HEK293 (cell line): Measurements from ENCODE around the gene ROBO1.

Experiments
- CTCF ChIA-PET: fragments of 350-600 bp; formaldehyde crosslinking; extraction: SDS; loops from one replicate; lab custom pipeline; 2021; ENCODE audit warnings: antibody characterized with exemption; lab: Yijun Ruan, JAX
- POLR2A ChIA-PET: fragments of 300-600 bp; formaldehyde crosslinking; extraction: SDS; loops from one replicate; lab custom pipeline; 2020; ENCODE audit warnings: antibody characterized with exemption, inconsistent platforms; lab: Yijun Ruan, JAX
- H3K27ac ChIP-seq: fragments of 200-500 bp; sonication (Bioruptor generic); 2 replicates; pipeline ENCODE4 v1.5.1; 2014; ENCODE audit warnings: low read depth, low read length, control low read depth, inconsistent platforms; ENCODE audit errors: extremely low read depth
- H3K36me3 ChIP-seq, 2 experiments: fragments of 200-500 bp in 1 of 2; sonication (Bioruptor generic) in 1 of 2; 1 replicate in 1 of 2; 2 replicates in 1 of 2; pipeline ENCODE4 v1.5.1; 2014 to 2017; ENCODE audit warnings: inconsistent platforms in 2 of 2, low read length in 2 of 2; ENCODE audit not compliant: control insufficient read depth in 2 of 2, insufficient read depth in 1 of 2
- H3K4me1 ChIP-seq: fragments of 200-500 bp; sonication (Bioruptor generic); 2 replicates; pipeline ENCODE4 v1.5.1; 2014; ENCODE audit warnings: mild to moderate bottlenecking, low read length, inconsistent platforms; ENCODE audit not compliant: control insufficient read depth, insufficient read depth
- H3K4me3 ChIP-seq: 2 replicates; pipeline ENCODE4 v1.5.1; 2011; ENCODE audit warnings: low read depth, mild to moderate bottlenecking, control low read depth, low read length, moderate library complexity
- H3K9me3 ChIP-seq: fragments of 200-500 bp; sonication (Bioruptor generic); 2 replicates; pipeline ENCODE4 v1.5.1; 2014; ENCODE audit warnings: low read depth, low read length, inconsistent platforms; ENCODE audit not compliant: control insufficient read depth, insufficient read depth
- HOXC10 ChIP-seq: sonication (generic); formaldehyde crosslinking; IDR thresholded peaks from 2 replicates; pipeline ENCODE4 v1.8.1; 2023; ENCODE audit warnings: mild to moderate bottlenecking, missing genetic modification reagents
- KLF8 ChIP-seq: fragments of 450-650 bp; formaldehyde crosslinking; IDR thresholded peaks from 2 replicates; pipeline ENCODE4 v1.5.1; 2016; ENCODE audit warnings: missing biosample characterization, missing genetic modification characterization
- MYNN ChIP-seq: fragments of 450-650 bp; formaldehyde crosslinking; IDR thresholded peaks from 2 replicates; pipeline ENCODE4 v1.5.1; 2016; ENCODE audit warnings: missing biosample characterization, missing genetic modification characterization, borderline replicate concordance
- SCRT1 ChIP-seq: fragments of 450-650 bp; formaldehyde crosslinking; IDR thresholded peaks from 2 replicates; pipeline ENCODE4 v1.5.1; 2016; ENCODE audit warnings: missing biosample characterization, missing genetic modification characterization, borderline replicate concordance
- ZBTB21 ChIP-seq: fragments of 450-650 bp; formaldehyde crosslinking; IDR thresholded peaks from 2 replicates; pipeline ENCODE4 v1.5.1; 2017; ENCODE audit warnings: missing biosample characterization, missing genetic modification characterization
- ZBTB8A ChIP-seq: fragments of 450-650 bp; formaldehyde crosslinking; IDR thresholded peaks from 2 replicates; pipeline ENCODE4 v1.5.1; 2016; ENCODE audit warnings: missing biosample characterization, missing genetic modification characterization
- ZNF202 ChIP-seq: fragments of 450-650 bp; formaldehyde crosslinking; IDR thresholded peaks from 2 replicates; pipeline ENCODE4 v1.5.1; 2016; ENCODE audit warnings: missing biosample characterization, missing genetic modification characterization, borderline replicate concordance
- ZNF239 ChIP-seq: fragments of 450-650 bp; formaldehyde crosslinking; IDR thresholded peaks from 2 replicates; pipeline ENCODE4 v1.5.1; 2016; ENCODE audit warnings: missing biosample characterization, missing genetic modification characterization
- ZNF335 ChIP-seq: fragments of 450-650 bp; formaldehyde crosslinking; conservative IDR thresholded peaks from 2 replicates; pipeline ENCODE4 v1.5.1; 2016; ENCODE audit warnings: missing biosample characterization, missing genetic modification characterization
- ZNF366 ChIP-seq: fragments of 450-650 bp; formaldehyde crosslinking; conservative IDR thresholded peaks from 2 replicates; pipeline ENCODE4 v1.5.1; 2016; ENCODE audit warnings: missing biosample characterization, missing genetic modification characterization
- ZNF521 ChIP-seq: fragments of 450-650 bp; formaldehyde crosslinking; IDR thresholded peaks from 2 replicates; pipeline ENCODE4 v1.5.1; 2017; ENCODE audit warnings: missing biosample characterization, mild to moderate bottlenecking, missing genetic modification characterization
- ZNF624 ChIP-seq: fragments of 450-650 bp; formaldehyde crosslinking; IDR thresholded peaks from 2 replicates; pipeline ENCODE4 v1.5.1; 2017; ENCODE audit warnings: missing biosample characterization, missing genetic modification characterization
- ZNF629 ChIP-seq: fragments of 450-650 bp; formaldehyde crosslinking; IDR thresholded peaks from 2 replicates; pipeline ENCODE4 v1.5.1; 2017; ENCODE audit warnings: missing biosample characterization, missing genetic modification characterization
- ZNF677 ChIP-seq: fragments of 450-650 bp; IDR thresholded peaks from 2 replicates; pipeline ENCODE4 v1.5.0; 2018; ENCODE audit warnings: missing biosample characterization, mild to moderate bottlenecking, missing genetic modification characterization, moderate library complexity
- ZSCAN16 ChIP-seq: fragments of 450-650 bp; formaldehyde crosslinking; IDR thresholded peaks from 2 replicates; pipeline ENCODE4 v1.5.1; 2016; ENCODE audit warnings: missing biosample characterization, missing genetic modification characterization
- TF ChIP-seq, protein P1 (sequence below): fragments of 450-650 bp; formaldehyde crosslinking; IDR thresholded peaks from 2 replicates; pipeline ENCODE4 v1.5.1; 2016; ENCODE audit warnings: missing biosample characterization, missing genetic modification characterization
- TF ChIP-seq, protein P2 (sequence below): fragments of 450-650 bp; formaldehyde crosslinking; IDR thresholded peaks from 2 replicates; pipeline ENCODE4 v1.5.1; 2016; ENCODE audit warnings: missing biosample characterization, missing genetic modification characterization
- TF ChIP-seq, protein P3 (sequence below): fragments of 450-650 bp; formaldehyde crosslinking; IDR thresholded peaks from 2 replicates; pipeline ENCODE4 v1.5.1; 2016; ENCODE audit warnings: missing biosample characterization, missing genetic modification characterization
- TF ChIP-seq, protein P4 (sequence below): fragments of 450-650 bp; formaldehyde crosslinking; IDR thresholded peaks from 2 replicates; pipeline ENCODE4 v1.5.1; 2017; ENCODE audit warnings: missing biosample characterization, missing genetic modification characterization
- TF ChIP-seq, protein P5 (sequence below): fragments of 450-650 bp; formaldehyde crosslinking; IDR thresholded peaks from 2 replicates; pipeline ENCODE4 v1.5.1; 2016; ENCODE audit warnings: missing biosample characterization, missing genetic modification characterization
- TF ChIP-seq, protein P6 (sequence below): fragments of 450-650 bp; formaldehyde crosslinking; IDR thresholded peaks from 2 replicates; pipeline ENCODE4 v1.5.1; 2016; ENCODE audit warnings: missing biosample characterization, missing genetic modification characterization

Gene ROBO1

DNA sequence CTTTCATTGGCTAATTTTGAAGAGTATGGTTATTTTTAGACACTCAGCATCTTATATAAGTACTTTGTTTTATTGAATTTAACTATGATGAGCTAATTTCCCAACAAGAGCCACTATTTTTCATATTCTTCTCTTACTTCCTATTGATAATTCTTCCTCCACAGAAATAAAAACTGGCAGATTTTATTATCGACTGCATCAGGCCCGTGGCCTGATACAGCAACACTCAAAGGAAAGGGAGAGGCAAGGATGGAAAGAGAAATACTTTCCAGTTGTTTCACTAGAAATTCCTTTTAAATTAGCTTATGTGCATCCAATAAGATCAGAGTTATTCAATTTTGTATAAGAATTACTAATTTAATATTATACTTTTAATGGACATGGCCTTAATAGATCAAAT is 886.3 kb downstream of the ROBO1 start (continued):
- TF ChIP-seq, protein P1, sequence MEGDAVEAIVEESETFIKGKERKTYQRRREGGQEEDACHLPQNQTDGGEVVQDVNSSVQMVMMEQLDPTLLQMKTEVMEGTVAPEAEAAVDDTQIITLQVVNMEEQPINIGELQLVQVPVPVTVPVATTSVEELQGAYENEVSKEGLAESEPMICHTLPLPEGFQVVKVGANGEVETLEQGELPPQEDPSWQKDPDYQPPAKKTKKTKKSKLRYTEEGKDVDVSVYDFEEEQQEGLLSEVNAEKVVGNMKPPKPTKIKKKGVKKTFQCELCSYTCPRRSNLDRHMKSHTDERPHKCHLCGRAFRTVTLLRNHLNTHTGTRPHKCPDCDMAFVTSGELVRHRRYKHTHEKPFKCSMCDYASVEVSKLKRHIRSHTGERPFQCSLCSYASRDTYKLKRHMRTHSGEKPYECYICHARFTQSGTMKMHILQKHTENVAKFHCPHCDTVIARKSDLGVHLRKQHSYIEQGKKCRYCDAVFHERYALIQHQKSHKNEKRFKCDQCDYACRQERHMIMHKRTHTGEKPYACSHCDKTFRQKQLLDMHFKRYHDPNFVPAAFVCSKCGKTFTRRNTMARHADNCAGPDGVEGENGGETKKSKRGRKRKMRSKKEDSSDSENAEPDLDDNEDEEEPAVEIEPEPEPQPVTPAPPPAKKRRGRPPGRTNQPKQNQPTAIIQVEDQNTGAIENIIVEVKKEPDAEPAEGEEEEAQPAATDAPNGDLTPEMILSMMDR (tag by site-specific recombination): no peak
- no peak for TF ChIP-seq ZNF366 (tag by site-specific recombination)
- TF ChIP-seq, protein P2, sequence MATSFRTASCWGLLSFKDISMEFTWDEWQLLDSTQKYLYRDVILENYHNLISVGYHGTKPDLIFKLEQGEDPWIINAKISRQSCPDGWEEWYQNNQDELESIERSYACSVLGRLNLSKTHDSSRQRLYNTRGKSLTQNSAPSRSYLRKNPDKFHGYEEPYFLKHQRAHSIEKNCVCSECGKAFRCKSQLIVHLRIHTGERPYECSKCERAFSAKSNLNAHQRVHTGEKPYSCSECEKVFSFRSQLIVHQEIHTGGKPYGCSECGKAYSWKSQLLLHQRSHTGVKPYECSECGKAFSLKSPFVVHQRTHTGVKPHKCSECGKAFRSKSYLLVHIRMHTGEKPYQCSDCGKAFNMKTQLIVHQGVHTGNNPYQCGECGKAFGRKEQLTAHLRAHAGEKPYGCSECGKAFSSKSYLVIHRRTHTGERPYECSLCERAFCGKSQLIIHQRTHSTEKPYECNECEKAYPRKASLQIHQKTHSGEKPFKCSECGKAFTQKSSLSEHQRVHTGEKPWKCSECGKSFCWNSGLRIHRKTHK (tag by site-specific recombination): no peak
- no peak for TF ChIP-seq KLF8 (tag by site-specific recombination)
- TF ChIP-seq ZNF239 (tag by site-specific recombination): no peak
- TF ChIP-seq, protein P3, sequence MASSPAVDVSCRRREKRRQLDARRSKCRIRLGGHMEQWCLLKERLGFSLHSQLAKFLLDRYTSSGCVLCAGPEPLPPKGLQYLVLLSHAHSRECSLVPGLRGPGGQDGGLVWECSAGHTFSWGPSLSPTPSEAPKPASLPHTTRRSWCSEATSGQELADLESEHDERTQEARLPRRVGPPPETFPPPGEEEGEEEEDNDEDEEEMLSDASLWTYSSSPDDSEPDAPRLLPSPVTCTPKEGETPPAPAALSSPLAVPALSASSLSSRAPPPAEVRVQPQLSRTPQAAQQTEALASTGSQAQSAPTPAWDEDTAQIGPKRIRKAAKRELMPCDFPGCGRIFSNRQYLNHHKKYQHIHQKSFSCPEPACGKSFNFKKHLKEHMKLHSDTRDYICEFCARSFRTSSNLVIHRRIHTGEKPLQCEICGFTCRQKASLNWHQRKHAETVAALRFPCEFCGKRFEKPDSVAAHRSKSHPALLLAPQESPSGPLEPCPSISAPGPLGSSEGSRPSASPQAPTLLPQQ (tag by site-specific recombination): no peak
- TF ChIP-seq, protein P4, sequence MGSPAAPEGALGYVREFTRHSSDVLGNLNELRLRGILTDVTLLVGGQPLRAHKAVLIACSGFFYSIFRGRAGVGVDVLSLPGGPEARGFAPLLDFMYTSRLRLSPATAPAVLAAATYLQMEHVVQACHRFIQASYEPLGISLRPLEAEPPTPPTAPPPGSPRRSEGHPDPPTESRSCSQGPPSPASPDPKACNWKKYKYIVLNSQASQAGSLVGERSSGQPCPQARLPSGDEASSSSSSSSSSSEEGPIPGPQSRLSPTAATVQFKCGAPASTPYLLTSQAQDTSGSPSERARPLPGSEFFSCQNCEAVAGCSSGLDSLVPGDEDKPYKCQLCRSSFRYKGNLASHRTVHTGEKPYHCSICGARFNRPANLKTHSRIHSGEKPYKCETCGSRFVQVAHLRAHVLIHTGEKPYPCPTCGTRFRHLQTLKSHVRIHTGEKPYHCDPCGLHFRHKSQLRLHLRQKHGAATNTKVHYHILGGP (tag by site-specific recombination): no peak
- TF ChIP-seq, all 188 proteins: peak for 0

DNA sequence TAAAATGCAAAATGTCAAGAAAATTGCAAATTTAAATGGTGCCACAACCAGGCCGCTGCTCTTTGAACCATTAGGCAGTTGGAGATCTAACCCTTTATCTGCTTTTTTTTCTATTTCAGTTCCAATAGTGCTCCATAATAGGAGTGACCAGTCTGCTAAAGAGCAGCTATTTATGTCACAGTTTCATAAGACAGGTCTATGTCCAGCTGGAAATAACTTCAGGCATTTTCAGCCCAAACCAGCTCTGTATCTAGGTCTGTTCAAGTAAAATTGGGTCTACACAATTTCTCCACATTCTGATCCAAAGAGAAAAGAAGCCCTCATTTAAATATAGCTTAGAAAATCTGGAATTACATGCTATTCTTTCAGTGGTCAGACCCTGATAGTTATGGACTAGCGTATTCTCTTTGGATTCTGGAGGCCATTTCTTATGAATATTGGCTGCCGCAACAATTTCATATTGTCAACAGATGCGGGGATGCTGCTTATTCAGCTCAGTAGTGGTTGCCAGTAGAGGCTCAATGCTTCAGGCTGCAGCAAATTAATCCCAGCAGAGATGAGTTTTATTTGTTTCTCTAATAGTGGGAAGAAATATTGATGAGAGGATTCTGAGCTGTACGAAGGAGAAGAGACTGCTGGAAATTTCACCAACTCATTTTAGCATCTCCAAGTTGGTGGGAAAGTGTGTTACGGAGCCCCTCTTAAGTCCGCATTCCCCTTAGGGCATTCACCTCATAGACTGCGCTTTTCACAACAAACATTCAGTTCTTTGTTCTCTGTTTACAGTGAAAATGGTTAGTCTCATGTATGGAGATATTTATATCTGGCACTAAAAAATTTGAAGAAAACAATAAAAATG is 887.0 kb downstream of the ROBO1 start:
- no peak for TF ChIP-seq ZSCAN16 (tag by site-specific recombination)
- TF ChIP-seq, protein P5, sequence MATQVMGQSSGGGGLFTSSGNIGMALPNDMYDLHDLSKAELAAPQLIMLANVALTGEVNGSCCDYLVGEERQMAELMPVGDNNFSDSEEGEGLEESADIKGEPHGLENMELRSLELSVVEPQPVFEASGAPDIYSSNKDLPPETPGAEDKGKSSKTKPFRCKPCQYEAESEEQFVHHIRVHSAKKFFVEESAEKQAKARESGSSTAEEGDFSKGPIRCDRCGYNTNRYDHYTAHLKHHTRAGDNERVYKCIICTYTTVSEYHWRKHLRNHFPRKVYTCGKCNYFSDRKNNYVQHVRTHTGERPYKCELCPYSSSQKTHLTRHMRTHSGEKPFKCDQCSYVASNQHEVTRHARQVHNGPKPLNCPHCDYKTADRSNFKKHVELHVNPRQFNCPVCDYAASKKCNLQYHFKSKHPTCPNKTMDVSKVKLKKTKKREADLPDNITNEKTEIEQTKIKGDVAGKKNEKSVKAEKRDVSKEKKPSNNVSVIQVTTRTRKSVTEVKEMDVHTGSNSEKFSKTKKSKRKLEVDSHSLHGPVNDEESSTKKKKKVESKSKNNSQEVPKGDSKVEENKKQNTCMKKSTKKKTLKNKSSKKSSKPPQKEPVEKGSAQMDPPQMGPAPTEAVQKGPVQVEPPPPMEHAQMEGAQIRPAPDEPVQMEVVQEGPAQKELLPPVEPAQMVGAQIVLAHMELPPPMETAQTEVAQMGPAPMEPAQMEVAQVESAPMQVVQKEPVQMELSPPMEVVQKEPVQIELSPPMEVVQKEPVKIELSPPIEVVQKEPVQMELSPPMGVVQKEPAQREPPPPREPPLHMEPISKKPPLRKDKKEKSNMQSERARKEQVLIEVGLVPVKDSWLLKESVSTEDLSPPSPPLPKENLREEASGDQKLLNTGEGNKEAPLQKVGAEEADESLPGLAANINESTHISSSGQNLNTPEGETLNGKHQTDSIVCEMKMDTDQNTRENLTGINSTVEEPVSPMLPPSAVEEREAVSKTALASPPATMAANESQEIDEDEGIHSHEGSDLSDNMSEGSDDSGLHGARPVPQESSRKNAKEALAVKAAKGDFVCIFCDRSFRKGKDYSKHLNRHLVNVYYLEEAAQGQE (tag by site-specific recombination): no peak
- ChIA-PET CTCF (no interaction called here), POLR2A (no interaction called here)
- H3K9me3 ChIP-seq: no peaks in the 10 kb centered on the region
- H3K36me3 ChIP-seq: no peaks in the 10 kb centered on the region
- no peak overlapping the region for H3K27ac ChIP-seq
- peaks cover 4% of the 10 kb centered on the region; the same call in 1 of the 2 replicates for H3K4me1 ChIP-seq
- no peak overlapping the region for H3K4me3 ChIP-seq

DNA sequence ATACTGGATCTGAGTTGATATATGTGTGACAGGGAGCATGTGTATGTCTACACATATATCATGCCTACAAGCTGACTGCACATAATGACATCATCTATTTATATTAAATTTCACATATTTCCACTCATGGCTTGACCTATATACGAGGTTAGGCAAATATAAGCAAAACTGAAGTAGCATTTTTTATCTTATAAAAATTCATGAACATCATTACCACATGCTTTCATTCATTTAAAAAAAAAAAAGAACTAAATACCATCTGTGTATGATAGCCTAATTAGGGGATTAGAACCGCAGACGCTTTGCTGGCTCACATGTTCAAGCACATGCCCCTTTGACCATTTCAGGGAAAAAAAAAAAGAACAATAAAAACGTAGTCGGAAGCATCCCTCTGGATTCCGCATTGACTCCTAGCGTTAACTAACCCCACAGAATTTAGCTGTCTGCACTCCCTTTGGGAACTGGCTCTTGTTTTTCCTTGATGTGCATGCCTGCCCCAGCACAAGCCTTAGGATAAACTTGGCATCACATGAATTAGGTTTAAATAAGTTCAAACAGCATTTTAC is 888.4 kb downstream of the ROBO1 start:
- CTCF ChIA-PET: no interaction called here
- Histone ChIP-seq H3K36me3 (no peaks in the 10 kb centered on the region), H3K9me3 (no peaks in the 10 kb centered on the region), H3K4me3 (no peak overlapping the region), H3K4me1 (peaks cover 4% of the 10 kb centered on the region; the same call in 1 of the 2 replicates), H3K27ac (no peak overlapping the region)
- POLR2A ChIA-PET: no interaction called here
- no peak for TF ChIP-seq ZNF521
- TF ChIP-seq, protein P6, sequence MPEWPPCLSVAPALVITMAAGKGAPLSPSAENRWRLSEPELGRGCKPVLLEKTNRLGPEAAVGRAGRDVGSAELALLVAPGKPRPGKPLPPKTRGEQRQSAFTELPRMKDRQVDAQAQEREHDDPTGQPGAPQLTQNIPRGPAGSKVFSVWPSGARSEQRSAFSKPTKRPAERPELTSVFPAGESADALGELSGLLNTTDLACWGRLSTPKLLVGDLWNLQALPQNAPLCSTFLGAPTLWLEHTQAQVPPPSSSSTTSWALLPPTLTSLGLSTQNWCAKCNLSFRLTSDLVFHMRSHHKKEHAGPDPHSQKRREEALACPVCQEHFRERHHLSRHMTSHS (tag by site-specific recombination): no peak
- no peak; the same call in 1 of the 2 replicates for TF ChIP-seq ZBTB21 (tag by site-specific recombination)
- no peak for TF ChIP-seq ZNF202 (tag by site-specific recombination)
- no peak for TF ChIP-seq MYNN
- TF ChIP-seq ZNF629 (tag by site-specific recombination): peak; percentile 54
- no peak for TF ChIP-seq ZNF335 (tag by site-specific recombination)
- TF ChIP-seq SCRT1 (tag by site-specific recombination): no peak
- no peak for TF ChIP-seq ZNF624 (tag by site-specific recombination)
- no peak for TF ChIP-seq HOXC10 (CRISPR knock-in tag)
- no peak for TF ChIP-seq ZBTB8A (tag by site-specific recombination)
- TF ChIP-seq ZNF677 (tag by site-specific recombination): no peak
